GM19239 (cell line): ENCODE measurements around the gene COQ6.
"Not testable (repeated sequence)": the region's sequence is repeated elsewhere in the genome, so short reads cannot be mapped to it uniquely, and the experiment has no call there.

Experiments
- DNase-seq: peaks from one replicate; pipeline ENCODE4 v3.0.0; 2011; ENCODE audit warnings: low spot score; ENCODE audit not compliant: insufficient read length
- FAIRE-seq: peaks from 2 replicates; lab custom pipeline; 2011; peaks lifted over from hg19 to GRCh38; lab: Jason Lieb, UNC

COQ6 gene

DNA sequence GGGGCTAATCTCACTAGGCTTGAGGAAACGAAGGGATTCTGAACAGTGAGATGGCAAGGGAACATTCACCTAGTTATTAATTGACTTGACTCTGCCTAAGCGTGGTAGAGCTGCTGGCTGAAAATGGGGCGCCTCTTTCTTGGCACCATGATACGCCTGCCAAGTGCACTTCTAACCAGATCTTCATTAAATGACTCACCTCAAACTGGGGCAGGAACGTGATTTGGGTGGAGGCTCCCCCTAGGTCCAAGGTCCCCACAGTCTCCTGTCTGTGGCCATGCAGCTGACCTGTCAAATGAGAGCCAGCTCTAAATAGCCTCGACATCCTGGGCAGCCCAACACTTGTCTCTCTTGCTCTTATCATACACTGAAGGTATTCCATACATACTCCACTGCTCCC lies 26.0 kb downstream of the COQ6 start:
- FAIRE-seq (no peak), DNase-seq (no peak)

DNA sequence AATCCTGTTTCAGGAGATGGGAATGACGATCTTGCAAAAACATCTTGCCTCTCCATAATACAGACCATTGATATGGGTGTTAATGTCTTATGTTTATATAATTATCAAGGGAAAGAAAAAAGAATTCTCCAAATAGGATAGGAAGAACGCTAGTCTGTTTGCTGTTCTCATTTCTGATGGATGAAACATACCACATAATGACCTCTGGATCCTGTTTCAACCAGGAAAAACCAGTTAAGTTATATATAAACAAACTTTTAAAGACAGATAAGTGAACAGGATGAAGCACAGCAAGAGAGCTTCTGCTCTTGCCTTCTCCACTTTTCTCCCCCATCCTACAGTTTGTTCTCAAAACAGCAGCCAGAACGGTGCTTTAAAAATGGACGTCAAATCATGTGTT lies 27.8 kb downstream of the COQ6 start:
- FAIRE-seq (no peak), DNase-seq (no peak)

DNA sequence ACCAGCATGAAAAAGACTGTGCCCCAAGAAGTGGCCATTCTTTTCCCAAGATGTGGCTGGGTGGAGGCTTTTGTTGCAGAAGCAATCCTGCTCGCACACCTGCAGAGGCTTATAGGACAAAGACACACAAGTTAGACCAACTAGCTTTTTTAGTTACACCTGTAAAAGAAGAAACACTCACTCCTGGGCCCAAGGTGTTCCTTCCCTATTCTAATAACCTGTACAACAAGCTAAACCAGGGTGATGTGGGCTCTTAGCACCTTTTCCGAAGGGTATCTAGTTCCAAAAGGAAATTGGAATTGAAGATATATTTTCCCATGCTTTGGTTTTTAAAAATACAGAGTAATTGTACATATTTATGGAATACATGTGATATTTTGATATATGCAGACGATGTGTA lies 38.0 kb downstream of the COQ6 start:
- no peak for DNase-seq
- FAIRE-seq = no peak

DNA sequence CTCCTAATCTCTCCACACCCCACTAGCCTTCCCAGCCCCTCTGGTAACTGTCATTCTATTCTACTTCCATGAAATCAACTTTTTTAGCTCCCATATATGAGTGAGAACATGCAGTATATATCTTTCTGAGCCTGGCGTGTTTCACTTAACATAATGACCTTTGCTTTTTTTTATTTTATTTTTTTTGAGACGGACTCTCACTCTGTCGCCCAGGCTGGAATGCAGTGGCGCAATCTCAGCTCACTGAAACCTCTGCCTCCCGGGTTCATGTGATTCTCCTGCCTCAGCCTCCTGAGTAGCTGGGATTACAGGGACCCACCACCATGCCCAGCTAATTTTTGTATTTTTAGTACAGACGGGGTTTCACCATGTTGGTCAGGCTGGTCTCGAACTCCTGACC lies 38.6 kb downstream of the COQ6 start:
- FAIRE-seq = not testable (repeated sequence)

GRCh38 chr14:73991092-73991491 lies 41.0 kb downstream of the COQ6 start:
- DNase-seq (no peak), FAIRE-seq (no peak)

More for the DNA sequence above, 38.6 kb downstream of the COQ6 start:
- DNase-seq = not testable (repeated sequence)

DNA sequence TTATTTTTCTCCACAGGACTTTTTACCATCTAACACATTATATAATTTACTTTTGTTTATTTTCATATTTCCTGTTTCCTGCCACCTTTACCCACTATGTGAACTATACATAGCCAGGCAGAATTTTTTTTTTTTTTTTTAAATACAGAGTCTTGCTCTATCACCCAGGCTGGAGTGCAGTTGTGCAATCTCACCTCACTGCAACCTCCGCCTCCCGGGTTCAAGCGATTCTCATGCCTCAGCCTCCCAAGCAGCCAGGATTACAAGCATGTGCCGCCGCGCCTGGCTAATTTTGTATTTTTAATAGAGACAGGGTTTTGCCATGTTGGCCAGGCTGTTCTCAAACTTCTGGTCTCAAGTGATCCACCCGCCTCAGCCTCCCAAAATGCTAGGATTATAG lies 44.8 kb downstream of the COQ6 start:
- not testable (repeated sequence) for FAIRE-seq

DNA sequence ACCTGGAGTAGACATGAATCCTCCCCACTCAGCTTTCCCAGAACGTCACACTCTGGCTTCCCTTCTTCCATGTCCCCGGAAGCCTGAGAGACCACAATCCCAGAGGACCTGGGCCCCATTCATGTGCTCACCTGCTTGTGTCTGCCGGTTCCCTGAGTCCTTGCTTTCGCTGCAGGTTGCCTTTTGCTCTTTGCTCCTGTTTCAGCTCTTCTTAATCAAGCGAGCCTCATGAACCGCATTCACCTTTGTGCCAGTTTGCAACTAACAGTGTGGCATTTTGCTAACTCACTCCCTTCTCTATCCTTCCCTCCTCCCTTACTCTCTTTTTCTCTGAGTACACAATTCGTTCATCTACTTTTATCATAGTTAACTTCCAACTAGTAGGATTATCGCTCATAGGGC lies 45.9 kb downstream of the COQ6 start:
- DNase-seq = no peak
- no peak for FAIRE-seq

More for the DNA sequence above, 44.8 kb downstream of the COQ6 start:
- not testable (repeated sequence) for DNase-seq

DNA sequence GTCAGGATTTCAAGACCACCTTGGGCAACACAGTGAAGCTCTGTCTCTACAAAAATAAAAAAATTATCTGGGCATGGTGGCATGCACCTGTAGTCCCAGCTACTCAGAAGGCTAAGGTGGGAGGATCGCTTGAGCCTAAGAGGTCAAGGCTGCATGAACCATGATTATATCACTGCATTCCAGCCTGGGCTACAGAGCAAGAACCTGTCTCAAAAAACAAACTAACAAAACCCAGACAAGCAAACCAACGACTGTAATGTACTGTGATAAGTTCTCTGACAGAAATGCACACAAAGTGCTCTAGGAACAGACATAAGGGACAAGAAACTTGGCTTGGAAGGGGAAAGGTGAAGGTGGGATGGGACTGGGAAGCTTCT lies 46.6 kb downstream of the COQ6 start:
- FAIRE-seq (no peak), DNase-seq (no peak)

- DNase-seq (no peak), FAIRE-seq (peak; percentile 82)
Measured at GRCh38 chr14:73997108-73997943, 47.2 kb downstream of the COQ6 start.

DNA sequence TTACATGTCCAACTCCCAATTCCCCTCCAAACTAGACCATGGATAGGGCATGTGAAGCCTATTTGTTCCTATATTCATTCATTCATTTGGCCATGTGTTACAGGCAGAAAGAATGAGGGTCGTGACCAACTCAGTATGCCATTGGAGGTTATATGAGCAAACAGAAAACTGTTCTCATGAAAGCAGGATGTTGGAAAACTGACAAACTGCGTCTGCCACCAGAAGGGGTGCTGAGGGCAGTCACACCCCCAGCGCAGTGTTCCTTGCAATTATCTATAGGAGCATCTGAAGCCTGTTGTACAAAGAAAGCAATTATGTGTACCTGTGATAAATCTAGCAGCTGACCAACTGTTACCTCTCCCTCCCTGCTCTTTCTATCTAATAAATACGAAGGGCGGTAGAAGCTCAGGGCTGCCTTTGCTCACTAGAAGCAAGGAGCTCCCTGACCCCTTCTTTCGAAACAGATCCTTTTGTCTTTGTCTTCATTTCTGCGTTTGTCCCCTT lies 47.9 kb downstream of the COQ6 start:
- DNase-seq = no peak
- no peak for FAIRE-seq

- no peak for FAIRE-seq
Measured at GRCh38 chr14:73998726-73999125, 48.6 kb downstream of the COQ6 start.

GRCh38 chr14:74005664-74006063 lies 55.6 kb downstream of the COQ6 start:
- DNase-seq, FAIRE-seq: not testable (repeated sequence)

More at GRCh38 chr14:73998726-73999125, 48.6 kb downstream of the COQ6 start:
- DNase-seq = no peak

- FAIRE-seq (no peak), DNase-seq (no peak)
Measured at GRCh38 chr14:74008843-74009499, 58.9 kb downstream of the COQ6 start.
